Stimulated activated CD4-positive, alpha-beta T cell treated with anti-CD3 and anti-CD28 coated beads, Interleukin-4, amount 100 ng/mL, for 48 hours (primary cell): ENCODE measurements around the gene APLNR.
A peak's percentile ranks its signal among the peaks of the same experiment; 100 is the strongest.
"Not testable (repeated sequence)": the region's sequence is repeated elsewhere in the genome, so short reads cannot be mapped to it uniquely, and the experiment has no call there.

Source experiments
- DNase-seq, 2 donors: peaks; one replicate each; pipeline ENCODE4 v3.0.0-alpha.2; 2020; ENCODE audit warnings: low read depth in 2 of 2

The APLNR gene

DNA sequence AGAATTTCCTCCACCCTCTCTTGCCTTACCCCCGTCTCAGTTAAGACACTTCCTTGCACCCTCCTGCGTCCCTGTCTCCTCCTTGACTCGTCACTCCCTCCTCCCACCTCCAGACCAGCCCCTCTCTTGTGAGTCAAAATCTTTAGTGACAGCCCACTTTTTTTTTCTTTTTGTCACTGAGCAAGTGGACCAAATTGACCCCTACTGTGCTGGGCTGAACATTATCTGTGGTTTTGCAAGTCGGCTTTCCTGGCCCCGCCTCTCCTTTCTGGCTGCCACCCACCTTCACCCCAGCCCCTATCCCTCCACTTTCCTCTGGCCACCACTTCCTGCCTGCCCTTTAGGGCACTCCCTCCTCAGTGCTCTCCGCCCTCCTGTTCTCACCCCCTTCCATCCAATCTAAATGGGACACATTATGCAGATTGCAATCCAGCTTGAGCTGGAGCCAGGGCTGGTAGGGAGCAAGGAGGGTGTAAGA is at the start of gene APLNR:
TSS of gene APLNR (minus strand) at position 47 of the 478 bp plus-strand sequence. CDS start 246 bp downstream, outside the sequence.
- no peak for DNase-seq

DNA sequence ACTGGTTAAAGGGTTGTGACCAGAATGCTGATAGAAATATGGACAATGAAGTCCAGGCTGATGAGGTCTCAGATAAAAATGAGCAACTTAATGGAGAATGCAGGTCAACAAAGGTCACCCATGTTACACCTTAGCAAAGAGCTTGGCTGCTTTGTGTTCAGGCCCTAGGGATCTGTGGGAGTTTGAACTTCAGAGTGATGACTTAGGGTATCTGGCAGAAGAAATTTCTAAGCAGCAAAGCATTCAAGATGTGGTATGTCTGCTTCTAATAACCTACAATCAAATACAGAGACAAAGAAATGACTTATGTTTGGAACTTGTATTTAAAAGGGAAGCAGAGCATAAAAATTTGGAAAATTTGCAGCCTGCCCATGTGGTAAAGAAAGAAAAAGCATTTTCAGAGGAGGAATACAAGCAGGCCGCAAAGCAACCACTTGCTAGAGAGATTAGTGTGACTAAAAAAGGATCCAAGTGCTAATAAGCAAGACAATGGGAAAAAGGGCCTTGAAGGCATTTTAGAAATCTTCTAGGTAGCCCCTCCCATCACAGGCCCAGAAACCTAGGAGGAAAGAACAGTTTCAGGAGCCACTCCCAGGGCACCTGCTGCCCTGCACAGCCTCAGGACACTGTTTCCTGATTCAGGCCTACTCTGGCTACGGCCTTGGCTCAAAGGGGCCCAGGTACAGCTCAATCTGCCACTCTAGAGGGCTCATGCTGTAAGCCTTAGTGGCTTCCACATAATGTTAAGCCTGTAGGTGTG is 46.4 kb upstream of the APLNR start:
- no peak for DNase-seq

DNA sequence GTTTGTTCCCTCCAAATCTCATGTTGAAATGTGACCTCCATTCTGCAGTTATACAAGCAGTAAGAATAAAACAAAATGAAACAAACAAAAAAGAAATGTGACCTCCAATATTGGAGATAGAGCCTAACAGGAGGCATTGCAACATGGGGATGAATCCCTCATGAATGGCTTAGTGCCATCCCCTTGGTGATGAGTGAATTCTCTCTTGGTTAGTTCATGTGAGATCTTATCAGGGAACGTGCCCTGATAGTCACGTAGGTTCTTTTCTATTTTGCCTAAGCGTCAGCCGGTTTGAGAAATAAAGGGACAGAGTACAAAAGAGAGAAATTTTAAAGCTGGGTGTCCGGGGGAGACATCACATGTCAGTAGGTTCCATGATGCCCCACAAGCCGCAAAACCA is 44.5 kb upstream of the APLNR start:
- DNase-seq, result not testable (repeated sequence)

DNA sequence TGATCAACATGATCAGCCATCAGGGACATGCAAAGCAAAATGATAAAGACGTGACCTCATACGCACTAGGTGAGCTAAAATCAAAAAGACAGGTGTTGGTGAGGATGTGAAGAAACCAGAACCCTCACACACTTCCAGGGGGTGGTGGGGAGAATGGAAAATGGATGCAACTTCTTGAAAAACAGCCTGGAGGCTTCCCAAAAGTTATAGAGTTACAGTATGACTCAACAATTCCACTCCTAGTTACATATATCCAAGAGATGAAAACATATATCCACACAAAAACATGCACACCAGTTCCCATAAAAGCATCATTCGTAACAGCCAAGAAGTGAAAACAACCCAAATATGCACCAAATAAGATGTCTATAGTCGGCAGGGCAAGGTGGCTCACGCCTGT is 42.1 kb upstream of the APLNR start:
- DNase-seq, result no peak

DNA sequence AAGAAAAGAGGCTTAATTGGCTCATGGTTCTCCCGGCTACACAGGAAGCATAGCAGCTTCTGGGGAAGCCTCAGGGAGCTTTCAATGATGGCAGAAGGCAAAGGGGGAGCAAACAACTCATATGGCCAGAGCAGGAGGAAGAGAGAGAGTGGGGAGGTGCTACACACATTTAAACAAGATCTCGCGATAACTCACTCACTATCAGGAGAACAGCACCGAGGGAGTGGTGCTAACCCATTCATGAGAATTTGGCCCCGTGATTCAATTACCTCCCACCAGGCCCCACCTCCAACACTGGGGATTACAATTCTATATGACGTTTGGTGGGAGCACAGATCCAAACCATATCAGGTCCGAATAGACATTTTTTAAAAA is 41.7 kb upstream of the APLNR start:
- no peak for DNase-seq

DNA sequence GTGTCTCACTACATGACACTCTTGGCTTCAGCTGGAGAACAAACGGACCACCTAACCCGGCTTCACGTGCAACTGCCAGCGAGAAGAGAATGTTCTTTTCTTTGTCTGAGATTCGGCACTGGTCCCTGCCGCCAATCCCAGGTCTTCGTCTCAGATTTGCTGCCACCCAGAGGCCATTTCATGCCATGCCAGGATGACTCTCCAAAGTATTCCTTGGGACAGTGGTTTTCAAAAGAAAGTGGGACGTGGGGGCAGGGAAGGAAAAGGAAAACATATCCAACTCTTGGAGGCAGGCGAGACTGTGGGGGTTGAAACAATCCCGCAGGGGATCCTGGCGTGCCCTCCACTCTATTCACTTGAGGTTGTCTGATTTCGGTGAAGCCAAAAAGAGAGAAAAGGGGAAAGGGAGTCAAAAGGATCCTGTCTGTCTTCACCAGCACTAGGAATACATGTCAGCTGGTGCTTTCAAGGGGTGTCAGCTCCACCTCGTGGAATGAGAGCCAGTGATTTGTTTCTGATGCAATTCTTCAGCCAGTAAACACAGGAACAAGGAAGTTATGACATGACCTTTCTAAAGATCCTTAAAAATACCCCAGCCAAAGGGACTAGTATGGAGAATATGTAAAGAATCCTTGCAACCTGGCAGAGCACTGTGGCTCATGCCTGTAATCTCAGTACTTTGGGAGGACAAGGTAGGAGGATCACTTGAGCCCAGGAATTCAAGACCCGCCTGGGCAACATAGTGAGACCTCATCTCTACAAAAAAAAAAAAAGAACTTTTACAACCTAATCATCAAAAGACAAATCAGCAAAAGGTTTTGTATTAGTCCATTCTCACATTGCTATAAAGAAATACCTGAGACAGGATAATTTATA is 41.0 kb upstream of the APLNR start:
- DNase-seq, result peak; percentile 19 to 27

DNA sequence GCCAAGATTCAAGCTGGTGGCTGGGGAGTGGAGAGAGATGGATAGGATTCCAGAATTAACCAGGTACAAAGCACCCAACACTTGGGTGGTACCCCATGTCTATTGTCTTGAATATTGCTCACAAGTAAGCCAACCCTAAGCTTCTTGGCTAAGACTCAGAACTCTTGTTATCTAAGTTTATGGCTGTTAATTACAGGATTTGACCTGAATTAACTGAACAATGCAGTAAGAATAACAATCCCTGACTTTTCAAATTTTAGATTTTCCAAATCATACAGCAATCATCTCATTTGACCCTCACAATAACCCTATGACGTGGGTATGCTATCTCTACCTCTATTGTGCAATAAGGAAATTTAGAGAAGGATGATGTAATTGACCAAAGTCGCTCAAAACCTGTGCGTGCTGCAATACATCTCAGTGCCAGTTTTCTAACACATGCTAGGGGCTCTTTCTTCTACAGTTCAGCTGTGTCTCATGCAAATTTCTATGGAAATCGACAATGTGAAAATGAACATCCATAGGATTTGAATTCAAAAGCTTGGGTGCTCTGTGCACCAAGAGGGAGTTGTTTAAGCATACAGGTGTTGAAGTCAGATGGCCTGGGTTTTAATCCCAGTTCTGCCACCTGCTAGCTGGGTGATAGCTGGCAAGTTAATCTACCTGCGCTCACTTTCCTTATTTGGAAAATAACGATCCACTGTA is 40.1 kb upstream of the APLNR start:
- DNase-seq, result no peak

DNA sequence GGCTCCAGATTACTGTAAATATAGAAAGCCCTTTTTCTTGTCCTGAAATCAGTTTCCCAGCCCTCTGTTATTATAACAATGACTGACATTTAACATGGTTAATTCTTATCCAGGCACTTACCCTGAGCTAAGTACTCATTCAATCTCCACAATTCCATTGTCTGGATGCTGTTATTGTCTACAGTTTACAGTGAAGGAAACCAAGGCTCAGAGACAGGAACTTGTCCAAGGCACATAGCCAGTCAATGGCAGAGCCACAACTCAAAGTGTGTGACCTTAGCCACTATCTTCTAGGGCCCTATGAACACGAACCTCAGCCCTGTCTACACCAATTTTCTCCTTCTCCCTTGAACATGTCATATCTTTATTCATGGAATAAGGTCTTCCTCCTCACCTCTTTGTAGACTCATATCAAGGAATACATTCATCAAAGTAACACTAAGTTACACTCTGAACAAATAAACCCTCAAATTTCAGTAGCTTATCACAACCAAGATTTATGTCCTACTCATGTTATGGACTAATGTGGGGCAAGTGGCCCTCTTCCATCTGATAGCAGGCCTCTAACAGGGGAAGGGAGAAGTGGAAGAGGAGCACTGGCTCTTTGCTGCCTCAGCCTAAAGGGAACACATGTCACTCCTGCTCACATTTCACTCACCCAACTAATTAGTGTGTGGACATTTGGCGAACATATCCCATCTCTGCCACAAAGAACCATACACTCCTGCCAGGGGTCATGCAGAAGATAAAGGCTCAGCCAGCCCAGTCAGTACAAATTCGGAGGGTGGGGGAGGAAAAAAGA is 39.3 kb upstream of the APLNR start:
- DNase-seq, result no peak

DNA sequence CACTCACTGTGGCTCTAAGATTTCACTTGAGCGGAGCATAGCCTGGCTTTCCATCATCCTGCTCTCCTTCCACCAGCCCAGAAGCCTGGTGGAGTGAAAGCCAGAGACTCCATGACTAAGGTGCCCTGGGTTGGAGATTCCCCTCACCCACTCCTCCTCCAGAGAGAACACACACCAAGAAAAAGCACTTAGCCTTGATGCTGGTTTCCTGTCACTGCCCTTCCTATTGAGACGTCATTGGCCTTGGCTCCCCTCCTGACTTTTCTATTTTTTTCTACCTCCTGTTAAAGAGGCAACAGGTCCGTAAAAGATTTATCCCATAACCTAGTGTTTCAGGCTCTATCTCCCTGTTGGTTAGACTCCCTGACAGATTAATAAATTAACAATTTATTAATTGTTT is 38.5 kb upstream of the APLNR start:
- no peak for DNase-seq

DNA sequence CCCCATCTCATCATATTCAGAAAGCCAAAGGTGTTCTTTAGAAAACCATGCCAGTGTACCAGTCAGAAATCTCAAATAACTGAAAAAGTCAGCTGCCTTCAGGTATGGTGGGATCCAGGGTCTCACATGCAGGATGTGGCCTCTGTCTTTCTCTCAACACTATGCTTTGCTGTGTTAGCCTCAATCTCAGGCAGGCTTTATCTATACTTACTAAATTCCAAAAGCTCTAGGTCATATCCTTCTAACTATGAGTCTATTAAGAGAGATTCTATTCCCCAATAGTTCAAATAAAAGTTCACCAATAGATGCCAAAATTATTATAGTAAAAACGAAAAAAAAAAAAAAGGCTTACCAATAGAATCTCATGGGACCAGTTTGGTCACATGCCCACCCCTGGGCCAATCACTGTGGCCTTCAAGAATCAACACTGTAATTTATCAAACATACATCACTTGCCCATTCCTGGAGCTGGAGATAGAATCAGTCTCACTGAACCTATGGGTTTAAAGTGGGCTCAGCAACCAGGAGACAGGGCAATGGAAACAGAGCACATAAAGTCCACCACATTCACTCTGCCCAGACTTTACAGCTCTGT is 38.0 kb upstream of the APLNR start:
- no peak for DNase-seq

DNA sequence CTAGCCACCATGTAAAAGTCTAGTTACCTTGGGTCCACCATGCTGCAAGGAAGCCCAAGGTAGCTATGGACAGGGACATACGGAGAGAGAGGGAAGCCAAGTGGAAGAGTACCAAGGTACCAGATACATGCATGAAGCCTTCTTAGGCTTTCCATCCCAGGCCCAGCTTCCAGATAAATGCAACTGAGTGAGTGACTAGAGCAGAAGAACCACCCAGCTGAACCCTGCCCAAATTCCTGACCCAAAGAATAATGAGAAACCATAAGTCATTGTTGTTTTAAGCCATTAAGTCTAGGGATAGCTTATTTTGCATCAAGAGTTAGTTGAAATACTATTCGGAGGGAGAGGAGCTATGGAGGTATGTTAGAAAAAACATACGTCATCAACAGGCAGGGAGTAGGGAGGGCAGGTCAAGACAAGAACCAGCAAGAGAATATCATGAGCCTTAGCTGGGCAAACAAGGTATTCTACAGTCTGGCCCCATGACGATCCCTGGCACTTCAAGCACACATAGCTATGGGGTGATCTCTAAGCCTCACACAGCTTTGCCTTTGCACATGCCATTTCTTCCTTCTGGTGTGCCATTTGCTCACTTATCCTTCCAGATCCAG is 36.5 kb upstream of the APLNR start:
- DNase-seq, result no peak

DNA sequence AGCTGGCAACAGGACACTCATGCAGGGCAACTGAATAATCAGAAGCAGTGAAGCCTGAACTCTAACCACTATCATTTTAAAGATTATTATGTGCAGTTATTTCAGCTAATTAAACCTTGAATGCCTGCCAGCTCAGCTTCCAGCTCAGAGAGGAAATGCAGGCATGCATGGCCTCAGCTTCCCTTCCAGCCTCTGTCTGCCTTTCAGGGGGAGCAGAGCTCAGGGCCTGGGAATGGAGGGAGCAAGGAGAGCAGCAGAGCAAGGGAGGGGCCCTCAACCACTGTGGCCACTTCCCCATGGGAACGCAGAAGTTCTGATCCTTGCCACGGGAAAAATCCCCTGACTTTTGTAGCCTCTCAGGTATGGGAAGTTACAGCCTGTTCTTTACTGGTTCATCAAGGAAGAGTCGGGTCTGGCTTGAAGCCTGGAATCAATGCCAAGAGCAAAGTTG is 32.5 kb upstream of the APLNR start:
- no peak for DNase-seq

DNA sequence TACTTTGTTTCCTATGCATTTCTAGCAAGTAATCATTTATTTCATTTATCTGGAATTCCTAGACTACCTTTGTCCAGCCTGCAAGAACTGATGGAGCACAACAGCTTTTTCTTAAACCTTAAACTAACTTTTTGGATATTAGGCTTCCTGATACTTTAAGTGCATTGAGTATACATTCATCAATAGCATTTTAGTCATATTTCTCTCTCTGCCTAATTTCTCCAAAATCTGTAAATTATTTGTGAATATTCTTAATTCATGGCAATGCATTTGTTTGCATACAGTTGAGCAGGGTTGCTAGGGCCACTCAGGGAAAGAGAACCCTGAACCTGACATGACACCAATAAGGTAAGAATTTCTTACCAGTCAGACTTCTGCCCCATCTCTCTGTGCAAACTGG is 29.1 kb upstream of the APLNR start:
- no peak for DNase-seq

DNA sequence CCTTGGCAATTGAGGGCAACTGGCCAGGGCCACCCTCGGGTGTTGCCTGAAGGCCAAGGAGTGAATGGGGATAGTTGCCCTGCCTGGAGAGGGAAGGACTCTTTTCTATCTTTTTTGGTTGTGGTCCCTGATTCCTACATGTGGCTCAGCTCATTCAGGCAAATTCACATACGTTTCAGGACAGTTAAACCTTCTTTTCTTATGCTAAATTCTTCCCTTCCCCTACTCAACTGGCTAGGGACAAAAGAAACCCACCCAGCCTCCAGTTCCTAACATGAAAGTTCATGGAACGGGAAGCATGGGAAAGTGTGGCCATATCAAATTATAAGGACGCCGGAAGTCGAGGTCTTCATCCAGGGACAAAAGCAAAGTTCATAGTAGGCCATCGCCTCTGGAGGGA is 26.3 kb upstream of the APLNR start:
- no peak for DNase-seq

DNA sequence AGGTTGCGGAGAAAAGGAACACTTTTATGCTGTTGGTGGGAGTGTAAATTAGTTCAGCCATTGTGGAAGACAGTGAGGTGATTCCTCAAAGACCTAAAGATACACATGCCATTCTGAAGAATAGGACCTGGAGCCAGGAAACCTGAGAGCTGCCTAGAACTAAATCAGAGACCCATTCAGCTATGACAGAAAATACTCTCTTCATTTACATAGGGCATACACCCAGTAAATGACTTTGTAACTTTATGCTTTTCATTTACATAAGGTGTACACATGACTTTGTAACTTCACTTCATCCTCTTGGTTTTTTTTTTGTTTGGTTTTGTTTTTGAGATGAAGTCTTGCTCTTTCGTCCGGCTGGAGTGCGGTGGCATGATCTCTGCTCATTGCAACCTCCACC is 25.1 kb upstream of the APLNR start:
- DNase-seq, result no peak

DNA sequence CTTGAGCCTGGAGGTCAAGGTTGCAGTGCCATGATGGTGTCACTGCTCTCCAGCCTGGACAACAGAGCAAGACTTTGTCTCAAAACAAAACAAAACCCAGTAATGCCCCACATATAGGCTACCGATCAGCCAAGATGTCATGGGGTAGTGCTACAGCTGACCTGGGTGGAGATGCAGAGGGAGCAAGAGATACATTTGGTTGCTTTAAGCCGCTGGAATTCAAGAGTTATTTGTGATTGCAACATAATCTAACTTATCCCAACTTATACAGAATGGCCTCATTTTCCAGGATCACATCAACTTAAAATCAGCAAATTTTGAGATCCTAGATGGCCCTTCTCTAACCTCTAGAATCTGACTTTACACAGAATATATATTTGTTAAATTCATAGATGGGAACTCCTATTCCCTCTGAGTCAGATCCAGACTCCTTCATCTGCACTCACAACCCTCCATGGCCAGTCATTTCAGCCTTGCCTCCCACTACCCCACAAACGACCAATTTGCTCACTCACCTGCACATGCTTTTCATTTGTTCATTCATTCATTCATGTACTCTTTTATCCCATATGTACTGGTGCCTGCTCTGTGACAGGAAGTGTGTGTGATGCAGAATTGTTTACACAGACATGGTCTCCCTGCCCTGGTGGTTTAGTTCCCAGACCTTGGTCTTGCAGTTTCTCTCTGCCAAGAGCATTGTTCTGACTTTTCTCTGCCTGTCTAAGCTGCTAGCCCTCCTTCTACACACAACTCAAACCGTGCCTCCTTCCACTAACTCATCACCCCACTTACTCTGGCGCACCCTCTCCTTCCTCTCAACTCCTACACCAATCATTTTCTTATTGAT is 24.1 kb upstream of the APLNR start:
- DNase-seq, result no peak

DNA sequence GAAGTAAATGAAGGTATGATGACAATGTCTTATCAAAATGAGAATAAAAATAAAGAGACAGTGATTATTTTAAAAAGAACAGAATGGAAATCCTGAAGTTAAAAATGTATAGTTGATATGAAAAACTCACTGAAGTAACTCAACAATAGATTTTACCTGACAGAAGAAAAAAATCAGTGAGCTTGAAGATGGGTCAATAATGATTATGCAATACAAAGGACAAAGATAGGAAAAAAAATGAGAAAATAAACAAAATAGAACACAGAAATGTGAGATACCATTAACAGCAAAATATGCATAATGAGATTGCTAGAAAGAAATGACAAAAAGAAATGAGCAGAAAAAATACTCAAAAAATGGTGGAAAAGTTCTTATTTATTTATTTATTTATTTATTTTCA is 19.1 kb upstream of the APLNR start:
- no peak for DNase-seq

DNA sequence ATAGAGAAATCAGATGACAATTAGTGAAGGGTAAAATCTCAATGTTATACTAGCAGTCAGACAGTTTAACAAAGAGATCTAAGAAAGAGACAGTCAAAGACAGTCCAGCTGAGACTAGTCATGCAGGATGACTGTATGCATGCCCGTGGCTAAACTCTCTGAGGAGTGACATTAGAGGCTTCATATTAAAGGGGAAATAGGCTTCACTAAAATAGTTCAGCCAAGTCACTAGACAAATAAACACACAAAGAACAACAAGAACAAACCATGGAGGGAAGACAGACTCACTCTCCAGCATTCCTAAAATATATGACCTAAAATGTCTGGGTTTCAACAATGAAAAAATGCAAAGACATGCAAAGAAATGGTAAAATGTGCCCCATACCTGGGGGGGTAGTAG is 18.6 kb upstream of the APLNR start:
- no peak for DNase-seq

DNA sequence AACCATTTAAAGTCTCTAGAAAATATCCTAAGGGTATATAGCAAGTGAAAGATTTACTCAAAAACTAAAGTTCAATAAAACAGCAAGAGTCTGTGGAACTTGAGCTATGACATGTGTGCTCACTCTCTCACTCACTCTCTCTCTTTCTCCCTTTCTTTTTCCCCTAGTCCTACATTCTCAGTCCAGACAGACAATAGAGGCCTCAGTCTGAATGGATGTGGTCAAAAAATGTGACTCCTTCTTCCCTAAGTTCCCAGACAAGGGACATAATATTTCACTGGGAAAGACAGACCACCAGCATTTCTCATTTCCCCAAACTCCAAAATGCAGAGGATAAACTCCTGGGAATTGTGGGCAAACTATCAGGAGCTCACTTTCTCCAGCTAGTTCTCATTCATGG is 17.6 kb upstream of the APLNR start:
- DNase-seq, result no peak
